MM.1S (cell line): ENCODE measurements around the gene JADE1.

Source experiments
- DNase-seq: peaks from one replicate; pipeline ENCODE4 v3.0.0-alpha.2; 2015
- H2AFZ ChIP-seq: fragments of 300-600 bp; sonication (generic); 2 replicates; pipeline ENCODE4 v1.6.0; 2016; ENCODE audit warnings: antibody characterized with exemption, low read length
- H3F3A ChIP-seq: fragments of 300-600 bp; sonication (generic); 2 replicates; pipeline ENCODE4 v1.6.1; 2016; ENCODE audit warnings: mild to moderate bottlenecking, antibody characterized with exemption, low read length, moderate library complexity, mixed read lengths; ENCODE audit not compliant: insufficient read depth
- H3K27ac ChIP-seq: fragments of 300-600 bp; sonication (generic); 2 replicates; pipeline ENCODE4 v1.5.1; 2016; ENCODE audit warnings: mild to moderate bottlenecking, low read length
- H3K27me3 ChIP-seq: fragments of 300-600 bp; sonication (generic); replicated peaks from 2 replicates; pipeline ENCODE4 v1.6.0; 2016; ENCODE audit warnings: low read length; ENCODE audit not compliant: insufficient read depth
- H3K36me3 ChIP-seq: fragments of 300-600 bp; sonication (generic); replicated peaks from 2 replicates; pipeline ENCODE4 v1.6.1; 2016; ENCODE audit warnings: mild to moderate bottlenecking, low read length, mixed read lengths; ENCODE audit not compliant: insufficient read depth
- H3K4me1 ChIP-seq: fragments of 300-600 bp; sonication (generic); 2 replicates; pipeline ENCODE4 v1.6.1; 2016; ENCODE audit warnings: low read length, mixed read lengths
- H3K4me2 ChIP-seq: fragments of 300-600 bp; sonication (generic); 2 replicates; pipeline ENCODE4 v1.6.0; 2016; ENCODE audit warnings: low read depth, low read length
- H3K4me3 ChIP-seq: fragments of 300-600 bp; sonication (generic); 2 replicates; pipeline ENCODE4 v1.5.1; 2016; ENCODE audit warnings: low read length, mixed read lengths
- H3K79me2 ChIP-seq: fragments of 300-600 bp; sonication (generic); 2 replicates; pipeline ENCODE4 v1.6.1; 2016; ENCODE audit warnings: mixed run types, low read length, mixed read lengths
- H3K9ac ChIP-seq: fragments of 300-600 bp; sonication (generic); 2 replicates; pipeline ENCODE4 v1.6.1; 2016; ENCODE audit warnings: low read length, mixed read lengths
- H3K9me2 ChIP-seq: fragments of 300-600 bp; sonication (generic); replicated peaks from 2 replicates; pipeline ENCODE4 v1.6.1; 2016; ENCODE audit warnings: mild to moderate bottlenecking, low read length, mixed read lengths; ENCODE audit not compliant: insufficient read depth
- H3K9me3 ChIP-seq: fragments of 300-600 bp; sonication (generic); replicated peaks from 2 replicates; pipeline ENCODE4 v1.6.1; 2016; ENCODE audit warnings: mild to moderate bottlenecking, low read length, mixed read lengths; ENCODE audit not compliant: insufficient read depth
- H4K20me1 ChIP-seq: fragments of 300-600 bp; sonication (generic); 2 replicates; pipeline ENCODE4 v1.6.1; 2016; ENCODE audit warnings: mild to moderate bottlenecking, low read length, moderate library complexity, mixed read lengths; ENCODE audit not compliant: insufficient read depth
- EZH2 ChIP-seq: fragments of 300-600 bp; sonication (generic); optimal IDR thresholded peaks from 2 replicates; pipeline ENCODE3; 2017; ENCODE audit warnings: low read depth, mild to moderate bottlenecking, antibody characterized with exemption, low read length, mixed read lengths
- EZH2phosphoT487 ChIP-seq: fragments of 300-600 bp; sonication (generic); IDR thresholded peaks from 2 replicates; pipeline ENCODE4 v1.6.1; 2018; ENCODE audit warnings: antibody characterized with exemption, low read length
- TF ChIP-seq, protein P1 (sequence below): fragments of 300-600 bp; sonication (generic); IDR thresholded peaks from 2 replicates; pipeline ENCODE4 v1.5.1; 2016; ENCODE audit warnings: antibody characterized with exemption, low read length, mixed read lengths

The JADE1 gene

GRCh38 chr4:128854433-128854832 is 44.9 kb downstream of the JADE1 start:
- Histone ChIP-seq H4K20me1 (no peaks in the 10 kb centered on the region; the same call in 1 of the 2 replicates), H3K9me3 (no peaks in the 10 kb centered on the region), H3F3A (peaks cover 19% of the 10 kb centered on the region), H3K79me2 (peaks cover 96% of the 10 kb centered on the region), H3K9me2 (no peaks in the 10 kb centered on the region), H3K4me3 (no peak overlapping the region), H3K27me3 (no peaks in the 10 kb centered on the region), H2AFZ (no peak overlapping the region), H3K4me1 (peaks cover 18% of the 10 kb centered on the region), H3K9ac (peak overlapping the region; percentile 1; the same call in 1 of the 2 replicates), H3K36me3 (peaks cover 31% of the 10 kb centered on the region), H3K27ac (peak overlapping the region; percentile 56; the same call in 1 of the 2 replicates), H3K4me2 (peak overlapping the region; percentile 14; the same call in 1 of the 2 replicates)
- peak; percentile 59 for DNase-seq
- TF ChIP-seq EZH2phosphoT487 = no peak
- TF ChIP-seq, protein P1, sequence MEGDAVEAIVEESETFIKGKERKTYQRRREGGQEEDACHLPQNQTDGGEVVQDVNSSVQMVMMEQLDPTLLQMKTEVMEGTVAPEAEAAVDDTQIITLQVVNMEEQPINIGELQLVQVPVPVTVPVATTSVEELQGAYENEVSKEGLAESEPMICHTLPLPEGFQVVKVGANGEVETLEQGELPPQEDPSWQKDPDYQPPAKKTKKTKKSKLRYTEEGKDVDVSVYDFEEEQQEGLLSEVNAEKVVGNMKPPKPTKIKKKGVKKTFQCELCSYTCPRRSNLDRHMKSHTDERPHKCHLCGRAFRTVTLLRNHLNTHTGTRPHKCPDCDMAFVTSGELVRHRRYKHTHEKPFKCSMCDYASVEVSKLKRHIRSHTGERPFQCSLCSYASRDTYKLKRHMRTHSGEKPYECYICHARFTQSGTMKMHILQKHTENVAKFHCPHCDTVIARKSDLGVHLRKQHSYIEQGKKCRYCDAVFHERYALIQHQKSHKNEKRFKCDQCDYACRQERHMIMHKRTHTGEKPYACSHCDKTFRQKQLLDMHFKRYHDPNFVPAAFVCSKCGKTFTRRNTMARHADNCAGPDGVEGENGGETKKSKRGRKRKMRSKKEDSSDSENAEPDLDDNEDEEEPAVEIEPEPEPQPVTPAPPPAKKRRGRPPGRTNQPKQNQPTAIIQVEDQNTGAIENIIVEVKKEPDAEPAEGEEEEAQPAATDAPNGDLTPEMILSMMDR = no peak
- no peak for TF ChIP-seq EZH2

GRCh38 chr4:128855621-128856020 is 46.1 kb downstream of the JADE1 start:
- Histone ChIP-seq H3K4me2 (no peak overlapping the region), H3F3A (peaks cover 19% of the 10 kb centered on the region), H3K4me1 (peaks cover 18% of the 10 kb centered on the region), H3K79me2 (peaks cover 96% of the 10 kb centered on the region), H3K9me3 (no peaks in the 10 kb centered on the region), H3K27ac (no peak overlapping the region), H2AFZ (no peak overlapping the region), H3K9ac (no peak overlapping the region), H3K9me2 (no peaks in the 10 kb centered on the region), H3K36me3 (peaks cover 28% of the 10 kb centered on the region), H3K27me3 (no peaks in the 10 kb centered on the region), H4K20me1 (no peaks in the 10 kb centered on the region; the same call in 1 of the 2 replicates), H3K4me3 (no peak overlapping the region)
- TF ChIP-seq EZH2 = no peak
- no peak for DNase-seq

DNA sequence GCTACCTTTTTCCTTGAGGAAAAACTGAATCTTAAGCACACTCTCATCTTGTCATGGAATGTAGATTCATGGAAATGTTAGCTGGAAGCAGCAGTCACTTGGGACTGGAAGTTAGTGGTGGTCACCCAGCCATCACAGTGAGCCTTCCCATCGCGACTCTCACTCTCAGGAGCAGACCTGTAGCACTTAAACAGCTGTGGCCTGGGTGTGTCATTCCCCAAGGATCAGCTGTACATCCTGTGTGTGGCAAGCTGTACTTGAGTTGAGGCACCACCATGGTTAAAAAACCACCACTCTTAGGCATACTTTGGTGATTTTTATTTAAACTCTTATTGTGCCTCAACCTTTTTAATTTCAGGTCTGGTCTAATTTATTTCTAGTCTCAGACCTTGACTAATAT is 46.7 kb downstream of the JADE1 start:
- Histone ChIP-seq H3K9ac (no peak overlapping the region), H3F3A (peaks cover 23% of the 10 kb centered on the region), H3K79me2 (peaks cover 96% of the 10 kb centered on the region), H3K27me3 (no peaks in the 10 kb centered on the region), H3K27ac (no peak overlapping the region), H3K4me3 (no peak overlapping the region), H3K9me2 (no peaks in the 10 kb centered on the region), H4K20me1 (no peaks in the 10 kb centered on the region; the same call in 1 of the 2 replicates), H3K36me3 (peaks cover 33% of the 10 kb centered on the region), H3K9me3 (no peaks in the 10 kb centered on the region), H2AFZ (no peak overlapping the region), H3K4me1 (peaks cover 18% of the 10 kb centered on the region), H3K4me2 (no peak overlapping the region)
- no peak for DNase-seq
- TF ChIP-seq EZH2phosphoT487 (no peak), EZH2 (no peak)
- TF ChIP-seq, protein P1 = no peak

DNA sequence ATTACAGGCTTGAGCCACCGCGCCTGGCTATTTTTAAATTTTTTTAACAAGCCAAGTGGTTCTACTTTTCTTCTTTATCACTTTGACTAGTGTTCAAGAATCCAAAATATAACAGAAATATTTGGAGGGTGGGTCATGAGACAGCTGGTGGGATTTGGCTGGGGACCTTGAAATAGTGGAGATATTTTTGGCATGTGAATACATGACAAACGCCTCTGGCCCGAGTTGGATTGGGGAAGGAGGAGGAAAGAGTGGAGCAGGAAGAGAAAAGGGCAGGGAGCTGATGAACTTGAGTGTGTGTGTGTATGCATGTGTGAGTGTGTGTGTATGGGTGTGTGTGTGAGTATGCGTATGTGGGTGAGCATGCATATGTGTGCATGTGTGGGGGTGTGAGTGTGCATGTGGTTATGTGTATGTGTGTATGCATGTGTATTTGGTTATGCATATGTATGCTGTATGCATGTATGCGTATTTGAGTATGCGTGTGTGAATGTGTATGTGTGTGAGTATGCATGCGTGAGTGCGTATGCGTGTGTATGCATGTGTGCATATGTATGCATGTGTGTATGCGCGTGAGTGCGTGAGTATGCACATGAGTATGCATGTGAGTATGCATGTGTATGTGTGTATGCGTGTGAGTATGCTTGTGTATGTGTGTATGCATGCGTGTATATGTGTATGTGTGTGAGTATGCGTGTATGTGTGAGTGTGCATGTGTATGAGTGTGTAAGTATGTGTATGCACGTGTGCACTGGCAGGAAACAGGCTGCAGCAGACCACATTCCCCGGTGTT is 49.6 kb downstream of the JADE1 start:
- Histone ChIP-seq H3K9ac (no peak overlapping the region), H3K27ac (no peak overlapping the region), H2AFZ (no peak overlapping the region), H3K9me2 (no peaks in the 10 kb centered on the region), H3F3A (peaks cover 17% of the 10 kb centered on the region), H3K79me2 (peaks cover 96% of the 10 kb centered on the region), H3K9me3 (no peaks in the 10 kb centered on the region), H3K36me3 (peaks cover 35% of the 10 kb centered on the region), H3K27me3 (no peaks in the 10 kb centered on the region), H3K4me1 (peaks cover 7% of the 10 kb centered on the region), H4K20me1 (no peaks in the 10 kb centered on the region; the same call in 1 of the 2 replicates), H3K4me3 (no peak overlapping the region), H3K4me2 (no peak overlapping the region)
- TF ChIP-seq EZH2phosphoT487 (no peak), EZH2 (no peak)
- TF ChIP-seq, protein P1 = no peak
- no peak for DNase-seq
